Stimulated activated CD8-positive, alpha-beta memory T cell treated with anti-CD3 and anti-CD28 coated beads, Interleukin-4, amount 100 ng/mL, for 48 hours (primary cell): Measurements from ENCODE around the gene KCNV2.

Experiments used
- DNase-seq: peaks from one replicate; pipeline ENCODE4 v3.0.0-alpha.2; 2020

The KCNV2 gene

DNA sequence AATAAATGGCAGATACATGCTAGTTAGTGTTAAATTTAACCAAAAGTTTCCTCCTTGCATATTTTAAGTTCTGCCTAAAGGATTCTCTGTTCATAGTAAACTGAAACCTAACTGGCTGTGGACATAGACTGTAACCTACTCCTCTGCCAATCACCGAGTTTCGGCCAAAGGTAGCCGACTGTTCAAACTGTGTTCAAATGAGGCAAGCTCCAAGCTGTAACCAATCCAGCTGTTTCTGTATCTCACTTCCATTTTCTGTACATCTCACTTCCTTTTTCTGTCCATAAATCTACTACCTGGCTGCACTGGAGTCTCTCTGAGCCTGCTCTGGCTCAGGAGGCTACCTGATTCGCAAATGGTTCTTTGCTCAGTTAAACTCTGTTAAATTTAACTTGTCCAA, 44.1 kb downstream of the KCNV2 start:
- DNase-seq, result no peak

DNA sequence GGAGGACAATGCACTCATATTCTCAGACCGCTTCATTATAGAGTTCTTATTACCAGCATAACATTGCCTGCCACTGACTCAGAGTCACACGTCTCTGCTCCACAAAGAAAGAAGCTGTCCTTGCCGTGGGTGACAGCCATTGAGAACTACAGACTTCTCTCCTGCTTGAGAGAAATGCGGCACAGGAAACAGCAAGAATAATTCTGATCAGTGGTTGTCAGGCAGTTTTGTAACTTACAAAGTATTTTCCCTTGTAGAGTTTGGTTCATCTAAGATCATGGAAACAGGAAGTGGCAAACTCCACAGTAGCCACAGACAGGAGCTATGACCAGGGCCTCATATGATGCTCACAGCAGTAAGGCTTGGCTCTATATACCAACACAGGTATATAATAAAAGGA, 47.0 kb downstream of the KCNV2 start:
- DNase-seq, result no peak

DNA sequence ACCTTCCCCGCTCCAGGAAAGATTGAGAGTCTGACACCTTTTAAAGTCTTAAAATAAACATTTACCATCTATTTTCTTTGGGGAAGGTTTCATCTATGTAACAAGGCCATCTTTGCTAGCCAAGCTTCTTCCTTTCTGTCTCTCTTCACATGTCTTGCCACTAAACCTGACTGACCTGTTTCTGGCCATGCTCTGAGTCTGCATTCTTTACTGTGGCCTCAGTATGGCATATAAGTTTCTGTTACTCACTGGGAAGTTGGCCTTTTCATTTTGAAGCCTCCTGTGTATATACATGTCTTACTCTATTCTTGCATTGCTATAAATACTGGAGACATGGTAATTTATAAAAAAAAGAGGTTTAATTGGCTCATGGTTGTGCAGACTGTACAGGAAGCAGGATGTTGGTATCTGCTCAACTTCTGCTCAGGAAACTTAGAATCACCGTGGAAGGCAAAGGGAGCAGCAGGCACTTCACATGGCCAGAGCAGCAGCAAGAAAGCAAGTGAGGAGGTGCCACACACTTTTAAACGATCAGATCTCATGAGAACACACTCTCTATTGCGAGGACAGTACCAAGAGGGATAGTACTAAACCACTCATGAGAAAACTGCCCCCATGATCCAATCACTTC, 48.1 kb downstream of the KCNV2 start:
- no peak for DNase-seq

DNA sequence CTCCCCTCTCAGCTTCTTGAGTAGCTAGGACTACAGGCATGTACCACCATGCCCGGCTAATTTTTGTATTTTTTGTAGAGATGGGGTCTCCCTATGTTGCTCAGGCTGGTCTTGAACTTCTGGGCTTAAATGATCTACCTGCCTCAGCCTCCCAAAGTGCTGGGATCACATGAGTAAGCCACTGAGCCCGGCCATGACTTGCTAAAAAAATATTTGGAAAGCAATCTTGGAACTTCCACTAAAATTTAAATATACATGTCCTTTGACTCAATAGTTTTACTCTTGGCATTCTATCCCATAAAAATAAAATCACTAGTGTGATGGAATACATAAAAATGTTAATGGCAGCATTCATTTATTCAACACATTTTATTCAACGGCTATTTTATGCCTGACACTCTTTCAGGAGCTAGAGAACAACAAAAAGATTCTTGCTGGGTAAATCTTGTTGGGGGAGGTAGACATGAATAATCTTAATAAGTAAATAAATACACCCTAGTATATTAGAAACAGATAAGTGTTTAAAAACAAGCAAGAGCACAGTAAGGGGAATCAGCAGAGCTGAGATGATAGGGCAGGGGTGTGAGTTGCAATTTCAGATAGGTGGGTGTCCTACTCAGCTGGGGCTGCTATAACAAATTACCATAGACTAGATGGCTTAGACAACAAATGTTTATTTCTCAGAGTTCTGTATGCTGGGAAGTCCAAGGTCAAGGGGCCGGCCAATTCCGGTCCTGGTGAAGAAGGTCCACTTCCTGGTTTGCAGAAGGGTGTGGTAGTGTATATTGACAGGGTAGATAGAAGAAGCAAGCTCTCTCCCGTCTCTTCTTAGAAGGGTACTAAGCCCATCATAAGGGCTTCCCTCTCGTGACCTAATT, 50.7 kb downstream of the KCNV2 start:
- DNase-seq, result no peak

DNA sequence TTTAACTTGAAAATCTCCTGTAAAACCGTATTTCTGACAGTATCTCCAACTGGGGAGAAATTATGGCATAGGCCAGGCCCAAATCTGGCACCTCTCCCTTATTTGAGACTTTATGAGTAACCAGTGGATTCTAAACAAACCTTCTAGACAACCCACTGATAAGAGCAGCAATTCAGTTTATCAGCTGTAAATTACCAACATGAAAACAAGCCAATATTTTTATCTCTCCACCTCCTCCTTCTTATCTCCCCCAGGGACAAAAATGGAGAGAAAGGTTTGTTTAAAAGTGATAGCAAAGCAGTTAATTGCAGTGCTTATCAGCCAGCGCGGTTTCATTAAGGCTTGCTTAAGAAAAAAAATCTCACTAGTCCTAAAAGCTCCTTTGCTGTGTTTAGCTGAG, 53.8 kb downstream of the KCNV2 start:
- no peak for DNase-seq

DNA sequence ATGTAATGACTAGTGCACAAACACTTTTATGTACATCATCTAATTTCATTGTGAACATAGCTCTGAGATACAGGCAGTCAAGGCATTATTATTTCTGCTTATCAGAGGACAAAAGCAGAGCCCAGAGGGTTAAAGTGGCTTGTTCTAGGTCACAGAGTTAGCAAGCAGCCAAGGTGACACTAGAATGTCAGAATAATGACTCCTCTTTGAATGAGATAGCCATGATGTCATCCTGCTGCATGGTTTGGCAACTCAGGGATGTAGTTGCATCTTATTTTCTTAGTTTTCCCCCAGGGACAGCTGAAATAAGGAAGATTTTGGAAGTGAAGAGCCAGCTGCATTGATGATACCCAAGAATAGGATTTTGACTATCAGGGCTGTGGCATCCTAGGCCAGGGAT, 54.4 kb downstream of the KCNV2 start:
- no peak for DNase-seq

DNA sequence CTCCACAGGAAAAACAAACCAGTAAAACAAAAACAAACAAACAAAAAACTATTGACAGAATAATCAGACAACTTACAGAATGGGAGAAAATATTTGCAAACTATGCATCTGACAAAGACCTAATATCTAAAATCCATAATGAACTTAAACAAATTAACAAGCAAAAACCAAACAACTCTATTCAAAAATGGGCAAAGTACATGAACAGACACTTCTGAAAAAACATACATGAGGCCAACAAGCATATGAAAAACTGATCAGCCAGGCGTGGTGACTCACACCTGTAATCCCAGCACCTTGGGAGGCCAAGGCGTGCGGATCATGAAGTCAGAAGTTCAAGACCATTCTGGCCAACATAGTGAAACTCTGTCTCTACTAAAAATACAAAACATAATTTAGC, 60.1 kb downstream of the KCNV2 start:
- no peak for DNase-seq

DNA sequence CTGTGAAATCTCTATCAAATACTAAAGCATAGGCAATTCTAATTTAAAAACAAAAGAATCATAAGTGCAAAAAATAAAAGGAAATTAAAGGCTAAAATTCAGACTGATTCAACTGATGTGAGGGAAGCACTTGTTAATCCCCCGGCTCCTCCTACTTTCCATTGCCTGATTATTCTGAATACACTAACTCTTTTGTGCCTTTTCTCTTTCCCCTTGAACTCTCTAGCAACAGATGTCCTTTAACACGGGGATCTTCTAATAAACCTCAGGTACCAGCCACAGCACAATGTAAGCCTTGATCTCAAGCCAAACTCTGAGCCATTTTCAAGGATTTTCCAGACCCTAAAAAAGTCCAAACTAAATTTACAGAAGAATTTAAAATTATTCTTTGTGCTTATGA, 61.5 kb downstream of the KCNV2 start:
- DNase-seq, result no peak
